SKM-1 (cell line): ENCODE data around the gene GCN1.
"Not testable (repeated sequence)": the region's sequence is repeated elsewhere in the genome, so short reads cannot be mapped to it uniquely, and the experiment has no call there.

Experiments used
- DNase-seq: peaks from one replicate; lab custom pipeline; 2025; ENCODE audit not compliant: unreplicated experiment; lab: John Stamatoyannopoulos, UW

The GCN1 gene

GRCh38 chr12:120215766-120216735 lies 21.5 kb upstream of the GCN1 start:
- no peak for DNase-seq

GRCh38 chr12:120215357-120215735 lies 20.8 kb upstream of the GCN1 start:
- no peak for DNase-seq

GRCh38 chr12:120214626-120215356 lies 20.3 kb upstream of the GCN1 start:
- no peak for DNase-seq

- DNase-seq: no peak
Observed at GRCh38 chr12:120213758-120214157, 19.2 kb upstream of the GCN1 start.

GRCh38 chr12:120213182-120213581 lies 18.7 kb upstream of the GCN1 start:
- not testable (repeated sequence) for DNase-seq

GRCh38 chr12:120212301-120212700 lies 17.8 kb upstream of the GCN1 start:
- DNase-seq: no peak

- DNase-seq: no peak
Observed at GRCh38 chr12:120211904-120212283, 17.4 kb upstream of the GCN1 start.

GRCh38 chr12:120211243-120211903 lies 16.9 kb upstream of the GCN1 start:
- no peak for DNase-seq

- no peak for DNase-seq
Observed at GRCh38 chr12:120209851-120210250, 15.3 kb upstream of the GCN1 start.

- no peak for DNase-seq
Observed at GRCh38 chr12:120207227-120207626, 12.7 kb upstream of the GCN1 start.

GRCh38 chr12:120206781-120207180 lies 12.3 kb upstream of the GCN1 start:
- DNase-seq: not testable (repeated sequence)

- no peak for DNase-seq
Observed at GRCh38 chr12:120206228-120206627, 11.7 kb upstream of the GCN1 start.

GRCh38 chr12:120204171-120204570 lies 9.7 kb upstream of the GCN1 start:
- DNase-seq: no peak

GRCh38 chr12:120200364-120200800 lies 5.9 kb upstream of the GCN1 start:
- DNase-seq: no peak

GRCh38 chr12:120199595-120200306 lies 5.2 kb upstream of the GCN1 start:
- DNase-seq: no peak

- no peak for DNase-seq
Observed at GRCh38 chr12:120199025-120199424, 4.5 kb upstream of the GCN1 start.

- DNase-seq: no peak
Observed at GRCh38 chr12:120197542-120197887, 3.0 kb upstream of the GCN1 start.

- not testable (repeated sequence) for DNase-seq
Observed at GRCh38 chr12:120196817-120197541, 2.5 kb upstream of the GCN1 start.

- no peak for DNase-seq
Observed at GRCh38 chr12:120196363-120196762, 1.8 kb upstream of the GCN1 start.

GRCh38 chr12:120194226-120194533 lies 335 bp downstream of the GCN1 start:
- no peak for DNase-seq
